ENCODE measurements around the gene NFE2L1.
"Not testable (repeated sequence)": the region's sequence is repeated elsewhere in the genome, so short reads cannot be mapped to it uniquely, and the experiment has no call there.

The NFE2L1 gene

DNA sequence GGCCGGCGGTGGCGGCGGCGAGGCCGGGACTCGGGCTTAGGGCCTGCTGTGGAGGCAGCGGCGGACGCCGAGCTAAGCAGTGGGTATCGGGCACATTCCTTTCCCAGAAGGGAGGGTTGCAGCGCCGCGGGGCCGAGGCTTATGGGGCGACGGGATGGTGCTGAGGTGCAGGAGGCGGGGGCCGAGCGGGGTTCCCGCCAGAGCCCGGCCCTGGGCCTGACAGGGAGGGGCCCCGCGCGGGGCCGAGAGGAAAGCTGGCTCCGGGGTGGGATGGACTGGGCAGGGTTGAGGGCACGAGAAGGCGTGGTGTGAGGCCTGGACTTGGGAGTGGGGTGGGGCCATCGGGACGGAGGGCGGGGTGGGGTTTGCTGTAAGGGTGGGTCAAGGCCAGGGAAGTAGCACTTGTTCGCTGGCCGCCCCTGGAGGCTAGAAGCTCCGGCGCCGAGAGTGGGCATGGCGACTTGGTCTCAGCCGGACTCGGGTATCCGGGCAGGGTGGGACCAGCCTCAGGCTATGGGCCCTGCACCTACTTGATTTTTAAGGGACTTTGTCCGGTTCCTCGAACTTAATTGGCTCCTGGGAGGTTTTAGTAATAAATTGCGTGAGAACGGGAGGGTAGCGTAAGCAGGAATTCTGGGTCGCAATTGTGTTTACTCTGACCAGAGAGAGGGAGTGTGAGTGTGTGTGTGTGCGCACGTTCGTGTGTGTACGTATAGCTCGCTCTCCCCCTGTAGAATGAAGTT, 396 bp downstream of the NFE2L1 start:
- DNase-seq (ENCODE audit: low spot score) = peak; percentile 41

DNA sequence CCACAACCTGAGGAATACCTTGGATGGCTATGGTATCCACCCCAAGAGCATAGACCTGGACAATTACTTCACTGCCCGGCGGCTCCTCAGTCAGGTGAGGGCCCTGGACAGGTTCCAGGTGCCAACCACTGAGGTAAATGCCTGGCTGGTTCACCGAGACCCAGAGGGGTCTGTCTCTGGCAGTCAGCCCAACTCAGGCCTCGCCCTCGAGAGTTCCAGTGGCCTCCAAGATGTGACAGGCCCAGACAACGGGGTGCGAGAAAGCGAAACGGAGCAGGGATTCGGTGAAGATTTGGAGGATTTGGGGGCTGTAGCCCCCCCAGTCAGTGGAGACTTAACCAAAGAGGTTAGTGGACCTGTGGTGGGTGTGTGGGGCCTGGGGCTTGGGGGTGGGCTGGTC, 3.1 kb downstream of the NFE2L1 start:
- no peak for DNase-seq (ENCODE audit: low spot score)

DNA sequence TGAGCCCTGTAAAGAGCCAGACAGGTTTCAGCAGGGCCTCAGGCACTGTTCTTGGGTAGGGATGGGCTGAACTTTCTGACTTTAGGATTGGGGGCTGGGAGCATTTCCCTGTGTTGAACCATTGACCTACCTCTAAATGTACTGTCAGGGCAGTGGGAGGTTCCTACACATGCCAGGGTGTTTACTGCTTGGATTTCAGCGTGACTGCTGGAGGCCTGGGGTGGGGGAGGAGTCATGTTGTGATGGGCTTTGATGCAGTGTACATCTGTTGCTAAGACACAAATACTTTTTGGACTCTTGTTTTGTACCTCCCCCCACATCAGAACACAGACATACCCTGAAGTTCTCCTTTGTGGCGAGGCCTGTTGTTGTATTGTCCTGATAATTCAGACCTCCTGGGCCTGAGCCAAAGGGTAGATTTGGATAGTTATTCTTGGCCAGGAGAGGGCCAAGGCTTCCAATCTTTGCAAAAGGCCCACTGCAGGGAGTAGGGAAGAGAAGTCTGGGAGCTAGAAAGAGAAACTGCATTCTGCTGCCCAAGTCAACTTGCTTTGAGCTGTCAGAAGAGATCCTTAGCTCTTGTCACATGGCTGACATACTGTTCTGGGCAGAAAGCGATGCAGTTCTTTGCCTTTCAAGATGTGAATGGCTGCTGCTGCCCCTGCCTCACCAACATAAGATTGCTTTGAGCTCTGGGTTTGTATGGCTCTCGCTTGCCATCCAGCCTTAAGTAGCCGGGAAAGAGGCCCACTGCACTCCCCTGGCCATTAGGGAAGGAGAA, 3.7 kb downstream of the NFE2L1 start:
- no peak for DNase-seq (ENCODE audit: low spot score)

DNA sequence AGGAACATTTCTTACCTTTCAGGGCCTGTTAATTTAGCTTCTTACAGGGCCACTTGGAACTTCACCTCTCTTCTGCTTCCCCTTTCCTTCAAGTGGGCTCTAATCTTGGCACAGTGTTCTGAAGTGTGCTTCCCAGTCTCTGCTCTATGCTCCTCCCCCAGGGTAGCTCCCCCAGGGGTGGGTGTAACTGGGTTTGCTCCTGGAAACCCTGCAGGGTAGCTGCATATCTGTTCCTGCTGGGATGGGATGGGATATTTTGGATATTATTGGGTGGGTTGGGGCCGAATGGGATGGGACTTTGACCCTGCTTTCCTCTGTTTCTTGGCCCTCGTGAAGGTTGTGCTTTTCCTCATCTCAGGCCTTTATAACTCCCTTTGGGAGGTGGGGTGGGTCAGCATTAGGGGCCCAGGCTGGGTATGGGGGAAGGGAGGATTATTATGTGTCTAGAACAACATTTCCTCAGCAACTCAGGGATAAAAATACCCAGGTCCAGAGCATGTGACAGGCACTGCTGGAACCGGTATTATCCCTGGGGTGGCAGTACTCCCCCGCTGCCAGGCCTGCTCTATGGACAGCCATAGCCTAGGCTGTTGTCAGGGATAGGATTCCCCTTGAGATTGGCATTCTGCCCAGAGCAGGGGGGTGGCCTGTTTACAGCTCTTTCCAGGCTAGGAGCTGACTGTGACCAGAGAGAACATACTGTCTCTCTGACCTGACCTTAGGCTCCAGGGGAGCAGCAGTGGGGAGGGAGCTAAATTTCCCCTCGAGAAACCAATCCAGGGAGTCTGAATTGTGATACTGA, 5.0 kb downstream of the NFE2L1 start:
- DNase-seq (ENCODE audit: low spot score) = no peak

- no peak for DNase-seq (ENCODE audit: low spot score)
These were observed 5.6 kb downstream of the NFE2L1 start for GRCh38 chr17:48053758-48054237.

- no peak for DNase-seq (ENCODE audit: low spot score)
These were observed 6.4 kb downstream of the NFE2L1 start for GRCh38 chr17:48054238-48055185.

DNA sequence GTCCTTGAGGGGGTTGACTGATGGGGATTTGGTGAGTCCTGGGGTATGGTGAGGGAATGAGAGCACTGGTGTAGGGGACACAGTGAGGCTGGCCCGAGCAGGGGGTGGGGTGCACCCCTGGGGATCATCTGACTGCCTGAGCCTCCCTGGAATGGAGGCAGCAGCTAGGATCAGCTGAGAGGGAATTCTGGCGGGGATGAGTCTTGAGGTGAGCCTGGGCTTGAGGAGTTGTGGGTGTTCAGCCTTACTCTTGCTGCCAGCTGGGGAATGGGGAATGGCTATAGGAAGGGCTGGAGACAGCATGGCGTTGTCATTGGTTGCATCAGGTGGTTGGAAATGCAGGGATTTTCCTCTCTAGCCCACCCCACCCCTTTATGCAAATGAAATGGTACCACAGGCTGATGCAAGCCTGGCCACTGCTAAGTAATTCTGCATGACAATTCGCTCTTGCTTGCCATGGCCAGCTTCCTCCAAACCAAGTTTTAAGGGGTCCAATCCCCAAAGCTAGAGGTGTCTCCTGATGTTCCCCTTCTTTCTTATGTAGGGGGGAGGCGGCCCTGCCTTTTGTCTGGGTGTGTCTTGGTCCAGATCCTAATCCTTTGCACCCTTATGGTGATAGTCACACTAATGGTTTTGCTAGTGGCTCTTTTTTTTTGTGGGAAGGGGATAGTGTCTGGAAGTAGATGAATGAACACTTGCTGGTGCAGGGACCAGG, 7.5 kb downstream of the NFE2L1 start:
- peak; percentile 25 for DNase-seq (ENCODE audit: low spot score)

DNA sequence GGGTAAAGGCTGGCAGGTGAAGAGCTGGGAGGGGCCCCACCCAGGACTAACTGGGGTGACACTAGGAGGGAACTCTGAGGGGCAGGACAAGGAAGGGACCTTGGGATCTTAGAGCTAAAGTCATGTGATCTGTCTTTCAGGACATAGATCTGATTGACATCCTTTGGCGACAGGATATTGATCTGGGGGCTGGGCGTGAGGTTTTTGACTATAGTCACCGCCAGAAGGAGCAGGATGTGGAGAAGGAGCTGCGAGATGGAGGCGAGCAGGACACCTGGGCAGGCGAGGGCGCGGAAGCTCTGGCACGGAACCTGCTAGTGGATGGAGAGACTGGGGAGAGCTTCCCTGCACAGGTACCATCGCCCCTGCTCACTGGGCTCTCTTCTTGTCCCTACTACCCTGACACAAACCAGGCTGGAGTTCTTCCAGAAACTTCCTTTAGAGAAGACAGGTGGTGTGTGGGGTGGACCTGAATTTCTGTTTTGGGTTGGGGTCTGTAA, 8.1 kb downstream of the NFE2L1 start:
- DNase-seq (ENCODE audit: low spot score) = no peak

- no peak for DNase-seq (ENCODE audit: low spot score)
These were observed 8.7 kb downstream of the NFE2L1 start for GRCh38 chr17:48056879-48057278.

- DNase-seq (ENCODE audit: low spot score) = no peak
These were observed 9.5 kb downstream of the NFE2L1 start for GRCh38 chr17:48057626-48058025.

- no peak for DNase-seq (ENCODE audit: low spot score)
These were observed 10.4 kb downstream of the NFE2L1 start for GRCh38 chr17:48058393-48059124.

DNA sequence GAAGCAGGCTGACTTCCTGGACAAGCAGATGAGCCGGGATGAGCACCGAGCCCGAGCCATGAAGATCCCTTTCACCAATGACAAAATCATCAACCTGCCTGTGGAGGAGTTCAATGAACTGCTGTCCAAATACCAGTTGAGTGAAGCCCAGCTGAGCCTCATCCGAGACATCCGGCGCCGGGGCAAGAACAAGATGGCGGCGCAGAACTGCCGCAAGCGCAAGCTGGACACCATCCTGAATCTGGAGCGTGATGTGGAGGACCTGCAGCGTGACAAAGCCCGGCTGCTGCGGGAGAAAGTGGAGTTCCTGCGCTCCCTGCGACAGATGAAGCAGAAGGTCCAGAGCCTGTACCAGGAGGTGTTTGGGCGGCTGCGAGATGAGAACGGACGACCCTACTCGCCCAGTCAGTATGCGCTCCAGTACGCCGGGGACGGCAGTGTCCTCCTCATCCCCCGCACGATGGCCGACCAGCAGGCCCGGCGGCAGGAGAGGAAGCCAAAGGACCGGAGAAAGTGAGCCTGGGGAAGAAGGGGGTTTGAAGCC, 11.0 kb downstream of the NFE2L1 start:
- no peak for DNase-seq (ENCODE audit: low spot score)

GRCh38 chr17:48060249-48060648, 12.1 kb downstream of the NFE2L1 start:
- DNase-seq (ENCODE audit: low spot score) = no peak

DNA sequence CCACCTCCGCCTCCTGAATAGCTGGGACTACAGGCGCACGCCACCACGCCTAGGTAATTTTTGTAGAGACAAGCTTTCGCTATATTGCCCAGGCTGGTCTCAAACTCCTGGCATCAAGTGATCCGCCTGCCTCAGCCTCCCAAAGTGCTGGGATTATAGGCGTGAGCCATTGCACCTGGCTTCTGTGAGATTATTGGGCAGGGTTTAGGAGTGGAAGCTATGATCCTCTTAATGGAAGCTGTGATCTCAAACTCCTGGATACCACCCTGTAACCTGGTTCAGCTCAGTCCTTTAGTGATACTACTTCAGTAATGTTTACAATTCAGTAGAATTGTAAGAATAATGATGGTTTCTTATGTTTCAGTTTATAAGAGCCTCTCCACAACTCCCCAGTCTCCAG, 14.1 kb downstream of the NFE2L1 start:
- no peak for DNase-seq (ENCODE audit: low spot score)

DNA sequence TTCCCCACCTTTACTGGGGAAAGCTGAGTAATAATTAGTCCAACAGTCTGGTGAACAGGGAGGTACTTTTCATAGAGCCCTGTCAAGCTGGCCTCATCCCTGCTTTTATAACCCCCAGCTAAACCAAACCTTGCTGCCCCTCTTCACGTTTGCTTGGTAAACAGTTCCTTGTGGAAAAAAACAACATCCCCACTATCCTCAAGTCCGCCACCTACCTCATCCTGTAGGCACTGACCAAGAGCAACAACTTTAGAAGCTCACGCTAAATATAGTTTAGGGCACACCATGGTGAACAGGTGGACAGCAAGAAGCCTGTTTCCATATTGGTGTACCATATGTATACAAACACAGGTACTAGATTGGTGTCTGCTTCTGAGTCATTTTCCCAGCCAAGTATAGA, 16.5 kb downstream of the NFE2L1 start:
- no peak for DNase-seq (ENCODE audit: low spot score)

DNA sequence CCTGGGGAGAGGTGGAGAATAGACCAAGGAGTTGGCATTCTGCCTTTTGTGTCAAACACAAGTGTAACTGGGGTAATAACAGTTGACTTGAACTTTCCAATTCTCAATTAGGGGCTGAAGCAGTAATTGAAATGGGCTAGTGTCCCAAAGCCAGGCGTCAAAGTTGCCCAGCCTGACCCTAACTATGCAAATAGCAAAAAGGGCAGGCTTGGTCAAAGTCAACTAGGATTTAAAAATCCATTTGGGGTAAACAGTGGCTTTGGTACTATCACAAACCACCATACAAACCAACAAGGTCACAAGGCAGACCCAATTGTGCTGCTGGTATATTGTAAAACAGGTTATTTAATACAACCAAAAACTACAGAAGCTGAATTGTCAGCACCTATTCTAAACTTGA, 18.0 kb downstream of the NFE2L1 start:
- DNase-seq (ENCODE audit: low spot score) = no peak

GRCh38 chr17:48066656-48067055, 18.5 kb downstream of the NFE2L1 start:
- DNase-seq (ENCODE audit: low spot score) = no peak

DNA sequence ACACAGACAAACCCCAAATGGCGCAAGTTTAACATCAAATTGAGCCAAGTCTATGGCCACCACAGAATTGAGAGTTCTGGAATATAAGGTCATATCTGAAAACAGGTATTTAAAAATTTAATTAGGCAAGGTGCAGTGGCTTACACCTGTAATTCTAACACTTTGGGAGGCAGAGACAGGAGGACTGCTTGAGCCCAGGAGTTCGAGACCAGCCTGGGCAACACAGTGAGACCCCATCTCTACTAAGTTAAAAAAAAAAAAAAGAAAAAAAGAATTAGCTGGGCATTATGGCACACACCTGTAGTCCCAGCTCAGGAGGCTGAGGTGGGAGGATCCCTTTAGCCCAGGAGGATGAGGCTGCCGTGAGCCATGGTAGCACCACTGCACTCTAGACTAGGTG, 19.1 kb downstream of the NFE2L1 start:
- no peak for DNase-seq (ENCODE audit: low spot score)

GRCh38 chr17:48067808-48068207, 19.6 kb downstream of the NFE2L1 start:
- DNase-seq (ENCODE audit: low spot score) = not testable (repeated sequence)

Measured in germinal center (tissue), 1 donor.